K562 (cell line): ENCODE results near the gene AHNAK. TPM values are rescaled to one million over a fixed set of nuclear protein-coding genes. Genes with fewer than 3 reads are reported as not detected.

Experiments used
- EHMT2 ChIP-seq: fragments of 450-650 bp; IDR thresholded peaks from 2 replicates; pipeline ENCODE4 v1.6.1; 2018; ENCODE audit warnings: antibody characterized with exemption
- HNRNPL ChIP-seq: fragments of 200-400 bp; formaldehyde crosslinking; IDR thresholded peaks from 2 replicates; pipeline ENCODE4 v1.6.1; 2017; ENCODE audit warnings: low read depth, mild to moderate bottlenecking, low read length
- TARDBP ChIP-seq: fragments of 450-650 bp; IDR thresholded peaks from 2 replicates; pipeline ENCODE4 v1.6.1; 2016
- ZNF445 ChIP-seq: fragments of 250-450 bp; sonication (Bioruptor Pico); IDR thresholded peaks from 2 replicates; pipeline ENCODE4 v1.4.0; 2020; ENCODE audit warnings: low read depth, mild to moderate bottlenecking, moderate library complexity
- polyA plus RNA-seq, 8 experiments: library from polyadenylated mRNA; depleted of rRNA in 4 of 8; stranded (reverse) in 5 of 8; unstranded in 3 of 8; fragments of >200 nt; fragmentation: Nextera tagmentation in 2 of 8; fragmentation: Illumina TruSeq in 1 of 8; extraction: Ambion mirVana in 2 of 8; extraction: Trizol in 1 of 8; gene quantifications; 2 replicates each; pipeline versions ENCODE4 v1.2.1 to v1.2.3, GENCODE V29; 2011 to 2014; ENCODE audit warnings: inconsistent platforms in 1 of 8, missing spikeins in 1 of 8
- total RNA-seq, 7 experiments: library from RNA; depleted of rRNA in 6 of 7; stranded (reverse); fragments of >200 nt in 6 of 7; fragmentation: Illumina TruSeq in 2 of 7; extraction: Trizol in 2 of 7; gene quantifications; 2 replicates each; pipeline versions ENCODE4 v1.2.1 to v1.2.3, GENCODE V29; 2011 to 2021; ENCODE audit warnings: low replicate concordance in 1 of 7
- TF ChIP-seq, protein P1 (sequence below): fragments of 450-650 bp; IDR thresholded peaks from 2 replicates; pipeline ENCODE4 v1.6.1; 2016; ENCODE audit warnings: low read depth
- TF ChIP-seq, protein P2 (sequence below): sonication (generic); formaldehyde crosslinking; IDR thresholded peaks from 2 replicates; pipeline ENCODE4 v1.8.1; 2023; ENCODE audit warnings: mild to moderate bottlenecking, missing genetic modification reagents
- TF ChIP-seq, protein P3 (sequence below): fragments of 250-450 bp; sonication (Bioruptor Pico); IDR thresholded peaks from 2 replicates; pipeline ENCODE4 v1.5.0; 2022; ENCODE audit warnings: mild to moderate bottlenecking
- TF ChIP-seq, protein P4 (sequence below): fragments of 450-650 bp; IDR thresholded peaks from 2 replicates; pipeline ENCODE4 v1.6.1; 2016
- TF ChIP-seq, protein P5 (sequence below): fragments of 250-450 bp; sonication (Bioruptor Pico); IDR thresholded peaks from 2 replicates; pipeline ENCODE4 v1.5.0; 2021
- TF ChIP-seq, protein P6 (sequence below): conservative IDR thresholded peaks from 2 replicates; pipeline ENCODE4 v1.6.1; 2011; ENCODE audit warnings: low read depth, mild to moderate bottlenecking, low read length; ENCODE audit not compliant: control insufficient read depth

AHNAK gene
- total and polyA plus RNA-seq, 9 of the 15 experiments (the other 6 are each of a cell fraction or from before 2014, with no cell fraction given) = 1.5 to 89.7 (median 45.0) TPM

DNA sequence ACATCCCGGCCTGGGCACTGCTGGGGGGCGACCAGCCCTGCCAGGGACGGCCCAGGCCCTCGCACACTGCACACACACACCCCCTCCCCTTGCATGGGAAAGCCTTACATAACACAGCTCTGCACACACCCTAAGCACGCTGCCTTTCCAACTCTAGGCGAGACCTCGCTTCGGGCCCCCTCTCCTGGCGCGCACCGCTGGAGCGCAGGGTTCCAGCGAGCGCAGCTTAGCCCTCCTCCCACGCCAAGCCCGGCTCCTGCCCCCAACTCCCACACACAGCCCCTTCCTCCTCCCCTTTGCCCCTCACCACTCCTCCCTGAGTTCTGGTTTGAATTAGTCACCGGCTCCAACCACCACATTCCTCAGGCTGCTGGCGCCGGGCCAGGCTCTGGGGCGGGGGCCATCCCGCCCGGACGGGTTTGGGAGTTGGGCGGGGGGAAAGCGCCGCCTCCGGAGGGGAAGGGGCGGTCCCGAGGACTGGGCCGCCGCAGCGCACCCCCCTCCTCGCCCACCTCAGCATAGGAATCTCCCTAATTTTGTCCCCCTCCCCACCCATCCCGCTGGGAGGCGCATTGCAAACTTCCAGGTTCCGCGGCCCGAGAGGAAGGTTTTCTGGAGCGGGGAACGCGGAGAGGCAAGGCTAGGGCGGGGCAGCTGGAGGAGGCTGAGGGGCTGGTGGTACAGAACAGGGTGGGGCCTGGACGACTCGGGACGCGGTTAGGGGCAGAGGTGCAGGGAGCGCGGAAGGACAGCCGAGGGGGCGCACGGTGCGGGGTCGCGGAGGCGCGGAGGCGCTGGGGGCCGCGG, 966 bp downstream of the AHNAK start (continued):
- TF ChIP-seq, protein P1, sequence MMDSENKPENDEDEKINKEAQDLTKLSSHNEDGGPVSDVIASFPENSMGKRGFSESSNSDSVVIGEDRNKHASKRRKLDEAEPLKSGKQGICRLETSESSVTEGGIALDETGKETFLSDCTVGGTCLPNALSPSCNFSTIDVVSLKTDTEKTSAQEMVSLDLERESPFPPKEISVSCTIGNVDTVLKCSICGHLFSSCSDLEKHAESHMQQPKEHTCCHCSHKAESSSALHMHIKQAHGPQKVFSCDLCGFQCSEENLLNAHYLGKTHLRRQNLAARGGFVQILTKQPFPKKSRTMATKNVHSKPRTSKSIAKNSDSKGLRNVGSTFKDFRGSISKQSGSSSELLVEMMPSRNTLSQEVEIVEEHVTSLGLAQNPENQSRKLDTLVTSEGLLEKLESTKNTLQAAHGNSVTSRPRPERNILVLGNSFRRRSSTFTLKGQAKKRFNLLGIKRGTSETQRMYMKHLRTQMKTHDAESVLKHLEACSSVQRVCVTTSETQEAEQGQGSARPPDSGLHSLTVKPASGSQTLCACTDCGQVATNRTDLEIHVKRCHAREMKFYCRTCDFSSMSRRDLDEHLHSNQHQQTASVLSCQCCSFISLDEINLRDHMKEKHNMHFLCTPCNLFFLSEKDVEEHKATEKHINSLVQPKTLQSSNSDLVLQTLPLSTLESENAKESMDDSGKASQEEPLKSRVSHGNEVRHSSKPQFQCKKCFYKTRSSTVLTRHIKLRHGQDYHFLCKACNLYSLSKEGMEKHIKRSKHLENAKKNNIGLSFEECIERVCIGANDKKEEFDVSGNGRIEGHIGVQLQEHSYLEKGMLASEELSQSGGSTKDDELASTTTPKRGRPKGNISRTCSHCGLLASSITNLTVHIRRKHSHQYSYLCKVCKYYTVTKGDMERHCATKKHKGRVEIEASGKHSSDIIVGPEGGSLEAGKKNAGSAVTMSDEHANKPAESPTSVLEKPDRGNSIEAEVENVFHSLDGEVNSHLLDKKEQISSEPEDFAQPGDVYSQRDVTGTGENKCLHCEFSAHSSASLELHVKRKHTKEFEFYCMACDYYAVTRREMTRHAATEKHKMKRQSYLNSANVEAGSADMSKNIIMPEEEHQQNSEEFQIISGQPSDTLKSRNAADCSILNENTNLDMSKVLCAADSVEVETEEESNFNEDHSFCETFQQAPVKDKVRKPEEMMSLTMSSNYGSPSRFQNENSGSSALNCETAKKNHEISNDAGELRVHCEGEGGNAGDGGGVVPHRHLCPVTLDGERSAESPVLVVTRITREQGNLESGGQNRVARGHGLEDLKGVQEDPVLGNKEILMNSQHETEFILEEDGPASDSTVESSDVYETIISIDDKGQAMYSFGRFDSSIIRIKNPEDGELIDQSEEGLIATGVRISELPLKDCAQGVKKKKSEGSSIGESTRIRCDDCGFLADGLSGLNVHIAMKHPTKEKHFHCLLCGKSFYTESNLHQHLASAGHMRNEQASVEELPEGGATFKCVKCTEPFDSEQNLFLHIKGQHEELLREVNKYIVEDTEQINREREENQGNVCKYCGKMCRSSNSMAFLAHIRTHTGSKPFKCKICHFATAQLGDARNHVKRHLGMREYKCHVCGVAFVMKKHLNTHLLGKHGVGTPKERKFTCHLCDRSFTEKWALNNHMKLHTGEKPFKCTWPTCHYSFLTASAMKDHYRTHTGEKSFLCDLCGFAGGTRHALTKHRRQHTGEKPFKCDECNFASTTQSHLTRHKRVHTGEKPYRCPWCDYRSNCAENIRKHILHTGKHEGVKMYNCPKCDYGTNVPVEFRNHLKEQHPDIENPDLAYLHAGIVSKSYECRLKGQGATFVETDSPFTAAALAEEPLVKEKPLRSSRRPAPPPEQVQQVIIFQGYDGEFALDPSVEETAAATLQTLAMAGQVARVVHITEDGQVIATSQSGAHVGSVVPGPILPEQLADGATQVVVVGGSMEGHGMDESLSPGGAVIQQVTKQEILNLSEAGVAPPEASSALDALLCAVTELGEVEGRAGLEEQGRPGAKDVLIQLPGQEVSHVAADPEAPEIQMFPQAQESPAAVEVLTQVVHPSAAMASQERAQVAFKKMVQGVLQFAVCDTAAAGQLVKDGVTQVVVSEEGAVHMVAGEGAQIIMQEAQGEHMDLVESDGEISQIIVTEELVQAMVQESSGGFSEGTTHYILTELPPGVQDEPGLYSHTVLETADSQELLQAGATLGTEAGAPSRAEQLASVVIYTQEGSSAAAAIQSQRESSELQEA = no peak
- TF ChIP-seq, protein P2, sequence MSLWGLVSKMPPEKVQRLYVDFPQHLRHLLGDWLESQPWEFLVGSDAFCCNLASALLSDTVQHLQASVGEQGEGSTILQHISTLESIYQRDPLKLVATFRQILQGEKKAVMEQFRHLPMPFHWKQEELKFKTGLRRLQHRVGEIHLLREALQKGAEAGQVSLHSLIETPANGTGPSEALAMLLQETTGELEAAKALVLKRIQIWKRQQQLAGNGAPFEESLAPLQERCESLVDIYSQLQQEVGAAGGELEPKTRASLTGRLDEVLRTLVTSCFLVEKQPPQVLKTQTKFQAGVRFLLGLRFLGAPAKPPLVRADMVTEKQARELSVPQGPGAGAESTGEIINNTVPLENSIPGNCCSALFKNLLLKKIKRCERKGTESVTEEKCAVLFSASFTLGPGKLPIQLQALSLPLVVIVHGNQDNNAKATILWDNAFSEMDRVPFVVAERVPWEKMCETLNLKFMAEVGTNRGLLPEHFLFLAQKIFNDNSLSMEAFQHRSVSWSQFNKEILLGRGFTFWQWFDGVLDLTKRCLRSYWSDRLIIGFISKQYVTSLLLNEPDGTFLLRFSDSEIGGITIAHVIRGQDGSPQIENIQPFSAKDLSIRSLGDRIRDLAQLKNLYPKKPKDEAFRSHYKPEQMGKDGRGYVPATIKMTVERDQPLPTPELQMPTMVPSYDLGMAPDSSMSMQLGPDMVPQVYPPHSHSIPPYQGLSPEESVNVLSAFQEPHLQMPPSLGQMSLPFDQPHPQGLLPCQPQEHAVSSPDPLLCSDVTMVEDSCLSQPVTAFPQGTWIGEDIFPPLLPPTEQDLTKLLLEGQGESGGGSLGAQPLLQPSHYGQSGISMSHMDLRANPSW = no peak
- TF ChIP-seq, protein P3, sequence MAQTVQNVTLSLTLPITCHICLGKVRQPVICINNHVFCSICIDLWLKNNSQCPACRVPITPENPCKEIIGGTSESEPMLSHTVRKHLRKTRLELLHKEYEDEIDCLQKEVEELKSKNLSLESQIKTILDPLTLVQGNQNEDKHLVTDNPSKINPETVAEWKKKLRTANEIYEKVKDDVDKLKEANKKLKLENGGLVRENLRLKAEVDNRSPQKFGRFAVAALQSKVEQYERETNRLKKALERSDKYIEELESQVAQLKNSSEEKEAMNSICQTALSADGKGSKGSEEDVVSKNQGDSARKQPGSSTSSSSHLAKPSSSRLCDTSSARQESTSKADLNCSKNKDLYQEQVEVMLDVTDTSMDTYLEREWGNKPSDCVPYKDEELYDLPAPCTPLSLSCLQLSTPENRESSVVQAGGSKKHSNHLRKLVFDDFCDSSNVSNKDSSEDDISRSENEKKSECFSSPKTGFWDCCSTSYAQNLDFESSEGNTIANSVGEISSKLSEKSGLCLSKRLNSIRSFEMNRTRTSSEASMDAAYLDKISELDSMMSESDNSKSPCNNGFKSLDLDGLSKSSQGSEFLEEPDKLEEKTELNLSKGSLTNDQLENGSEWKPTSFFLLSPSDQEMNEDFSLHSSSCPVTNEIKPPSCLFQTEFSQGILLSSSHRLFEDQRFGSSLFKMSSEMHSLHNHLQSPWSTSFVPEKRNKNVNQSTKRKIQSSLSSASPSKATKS (CRISPR knock-in tag) = no peak
- TF ChIP-seq ZNF445 (CRISPR knock-in tag) (no peak), TARDBP (no peak), HNRNPL (peak; percentile 26; the same call in 1 of the 2 replicates), EHMT2 (no peak)
- TF ChIP-seq, protein P4, sequence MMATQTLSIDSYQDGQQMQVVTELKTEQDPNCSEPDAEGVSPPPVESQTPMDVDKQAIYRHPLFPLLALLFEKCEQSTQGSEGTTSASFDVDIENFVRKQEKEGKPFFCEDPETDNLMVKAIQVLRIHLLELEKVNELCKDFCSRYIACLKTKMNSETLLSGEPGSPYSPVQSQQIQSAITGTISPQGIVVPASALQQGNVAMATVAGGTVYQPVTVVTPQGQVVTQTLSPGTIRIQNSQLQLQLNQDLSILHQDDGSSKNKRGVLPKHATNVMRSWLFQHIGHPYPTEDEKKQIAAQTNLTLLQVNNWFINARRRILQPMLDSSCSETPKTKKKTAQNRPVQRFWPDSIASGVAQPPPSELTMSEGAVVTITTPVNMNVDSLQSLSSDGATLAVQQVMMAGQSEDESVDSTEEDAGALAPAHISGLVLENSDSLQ = no peak
- TF ChIP-seq, protein P5, sequence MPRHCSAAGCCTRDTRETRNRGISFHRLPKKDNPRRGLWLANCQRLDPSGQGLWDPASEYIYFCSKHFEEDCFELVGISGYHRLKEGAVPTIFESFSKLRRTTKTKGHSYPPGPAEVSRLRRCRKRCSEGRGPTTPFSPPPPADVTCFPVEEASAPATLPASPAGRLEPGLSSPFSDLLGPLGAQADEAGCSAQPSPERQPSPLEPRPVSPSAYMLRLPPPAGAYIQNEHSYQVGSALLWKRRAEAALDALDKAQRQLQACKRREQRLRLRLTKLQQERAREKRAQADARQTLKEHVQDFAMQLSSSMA (CRISPR knock-in tag) = no peak
- TF ChIP-seq, protein P6, sequence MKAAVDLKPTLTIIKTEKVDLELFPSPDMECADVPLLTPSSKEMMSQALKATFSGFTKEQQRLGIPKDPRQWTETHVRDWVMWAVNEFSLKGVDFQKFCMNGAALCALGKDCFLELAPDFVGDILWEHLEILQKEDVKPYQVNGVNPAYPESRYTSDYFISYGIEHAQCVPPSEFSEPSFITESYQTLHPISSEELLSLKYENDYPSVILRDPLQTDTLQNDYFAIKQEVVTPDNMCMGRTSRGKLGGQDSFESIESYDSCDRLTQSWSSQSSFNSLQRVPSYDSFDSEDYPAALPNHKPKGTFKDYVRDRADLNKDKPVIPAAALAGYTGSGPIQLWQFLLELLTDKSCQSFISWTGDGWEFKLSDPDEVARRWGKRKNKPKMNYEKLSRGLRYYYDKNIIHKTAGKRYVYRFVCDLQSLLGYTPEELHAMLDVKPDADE = peak; percentile 64
